NCI-H345 treated with DMSO at 0.1 percent for 48 hours (cell line): ENCODE data around the gene RBBP8NL.

Experiments used
- DNase-seq: peaks from one replicate; lab custom pipeline; 2025; ENCODE audit not compliant: unreplicated experiment; lab: John Stamatoyannopoulos, UW

RBBP8NL gene

GRCh38 chr20:62461834-62462233, 34.5 kb upstream of the RBBP8NL start:
- DNase-seq = no peak

GRCh38 chr20:62461157-62461556, 33.8 kb upstream of the RBBP8NL start:
- DNase-seq = no peak

- no peak for DNase-seq
Measured at GRCh38 chr20:62460678-62461077, 33.3 kb upstream of the RBBP8NL start.

GRCh38 chr20:62459488-62459887, 32.1 kb upstream of the RBBP8NL start:
- DNase-seq = no peak

- no peak for DNase-seq
Measured at GRCh38 chr20:62458275-62459251, 31.2 kb upstream of the RBBP8NL start.

- no peak for DNase-seq
Measured at GRCh38 chr20:62457831-62458230, 30.5 kb upstream of the RBBP8NL start.

- DNase-seq = no peak
Measured at GRCh38 chr20:62457098-62457497, 29.8 kb upstream of the RBBP8NL start.

GRCh38 chr20:62455929-62456328, 28.6 kb upstream of the RBBP8NL start:
- DNase-seq = no peak

GRCh38 chr20:62454904-62455636, 27.7 kb upstream of the RBBP8NL start:
- no peak for DNase-seq

- no peak for DNase-seq
Measured at GRCh38 chr20:62453186-62453808, 26.0 kb upstream of the RBBP8NL start.

- DNase-seq = no peak
Measured at GRCh38 chr20:62452475-62453095, 25.2 kb upstream of the RBBP8NL start.

GRCh38 chr20:62451970-62452369, 24.6 kb upstream of the RBBP8NL start:
- DNase-seq = no peak

GRCh38 chr20:62451156-62451767, 23.9 kb upstream of the RBBP8NL start:
- no peak for DNase-seq

- DNase-seq = no peak
Measured at GRCh38 chr20:62449951-62450691, 22.8 kb upstream of the RBBP8NL start.

- DNase-seq = no peak
Measured at GRCh38 chr20:62448788-62449187, 21.4 kb upstream of the RBBP8NL start.

GRCh38 chr20:62448038-62448437, 20.7 kb upstream of the RBBP8NL start:
- no peak for DNase-seq

GRCh38 chr20:62446888-62447869, 19.8 kb upstream of the RBBP8NL start:
- no peak for DNase-seq

- no peak for DNase-seq
Measured at GRCh38 chr20:62446481-62446880, 19.1 kb upstream of the RBBP8NL start.
